Activated CD4-positive, alpha-beta T cell treated with anti-CD3 and anti-CD28 coated beads for 1 hour (primary cell): ENCODE data around the gene POLD2.

Experiments used
- DNase-seq: peaks from one replicate; pipeline ENCODE4 v3.0.0-alpha.2; 2020

The POLD2 gene

GRCh38 chr7:44100458-44101302 is 22.7 kb downstream of the POLD2 start:
- no peak for DNase-seq

- DNase-seq: no peak
Measured at GRCh38 chr7:44099669-44100068, 23.7 kb downstream of the POLD2 start.

- DNase-seq: no peak
Measured at GRCh38 chr7:44098092-44099068, 25.0 kb downstream of the POLD2 start.

GRCh38 chr7:44097064-44097932 is 26.1 kb downstream of the POLD2 start:
- DNase-seq: no peak

GRCh38 chr7:44096326-44096881 is 26.9 kb downstream of the POLD2 start:
- no peak for DNase-seq

DNA sequence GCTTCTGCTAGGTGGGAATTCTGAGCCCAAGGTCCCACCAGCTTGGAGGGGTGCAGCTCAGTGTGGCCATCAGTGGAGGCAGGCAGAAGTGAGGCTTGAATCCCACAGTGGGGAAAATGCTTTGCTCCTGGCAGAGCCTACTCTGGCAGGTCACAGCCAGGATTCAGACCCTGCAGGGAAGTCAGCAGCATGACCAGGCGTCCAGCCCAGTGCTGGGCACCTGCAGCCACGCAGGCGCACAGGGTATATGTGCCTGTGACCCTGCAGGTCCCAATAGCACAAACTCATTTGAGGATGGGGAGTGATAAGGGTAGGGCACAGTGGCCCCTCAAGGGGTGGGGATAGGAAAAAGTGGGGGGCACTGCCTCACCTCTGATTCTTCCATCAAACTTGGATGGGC is 27.6 kb downstream of the POLD2 start:
- DNase-seq: no peak

DNA sequence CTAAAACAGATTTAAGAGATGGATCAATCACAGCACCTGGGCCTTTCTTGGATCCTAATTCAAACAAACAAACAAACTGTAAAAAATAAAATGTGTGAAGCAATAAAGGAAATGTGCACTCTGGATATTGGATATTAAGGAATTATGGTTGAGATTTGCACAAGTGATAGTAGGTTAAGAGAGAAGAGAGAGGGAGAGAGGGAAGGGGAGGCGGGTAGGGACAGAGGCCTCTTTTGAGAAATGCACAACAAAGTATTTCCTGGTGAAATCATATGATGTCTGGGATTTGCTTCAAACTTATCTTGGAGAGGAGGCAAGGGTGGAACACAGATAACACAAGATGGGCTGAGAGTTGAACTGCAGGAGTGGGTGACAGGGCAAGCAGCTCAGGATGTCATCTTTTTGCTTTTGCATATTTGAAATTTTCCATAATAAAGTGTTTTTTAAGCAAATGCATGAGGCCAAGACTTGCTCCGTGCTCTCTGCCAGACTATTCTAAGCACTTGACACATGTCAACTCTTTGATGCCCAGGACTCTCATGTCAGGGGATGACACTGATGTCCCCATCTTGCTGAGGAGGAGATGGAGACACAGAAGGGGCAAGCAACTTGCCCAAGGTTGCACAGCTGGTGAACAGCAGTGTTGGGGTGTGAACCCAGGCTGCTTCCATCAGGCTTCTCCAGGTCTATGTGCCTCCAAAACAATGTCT is 28.3 kb downstream of the POLD2 start:
- no peak for DNase-seq

GRCh38 chr7:44094365-44094764 is 29.0 kb downstream of the POLD2 start:
- no peak for DNase-seq

- no peak for DNase-seq
Measured at GRCh38 chr7:44093102-44093641, 30.2 kb downstream of the POLD2 start.

DNA sequence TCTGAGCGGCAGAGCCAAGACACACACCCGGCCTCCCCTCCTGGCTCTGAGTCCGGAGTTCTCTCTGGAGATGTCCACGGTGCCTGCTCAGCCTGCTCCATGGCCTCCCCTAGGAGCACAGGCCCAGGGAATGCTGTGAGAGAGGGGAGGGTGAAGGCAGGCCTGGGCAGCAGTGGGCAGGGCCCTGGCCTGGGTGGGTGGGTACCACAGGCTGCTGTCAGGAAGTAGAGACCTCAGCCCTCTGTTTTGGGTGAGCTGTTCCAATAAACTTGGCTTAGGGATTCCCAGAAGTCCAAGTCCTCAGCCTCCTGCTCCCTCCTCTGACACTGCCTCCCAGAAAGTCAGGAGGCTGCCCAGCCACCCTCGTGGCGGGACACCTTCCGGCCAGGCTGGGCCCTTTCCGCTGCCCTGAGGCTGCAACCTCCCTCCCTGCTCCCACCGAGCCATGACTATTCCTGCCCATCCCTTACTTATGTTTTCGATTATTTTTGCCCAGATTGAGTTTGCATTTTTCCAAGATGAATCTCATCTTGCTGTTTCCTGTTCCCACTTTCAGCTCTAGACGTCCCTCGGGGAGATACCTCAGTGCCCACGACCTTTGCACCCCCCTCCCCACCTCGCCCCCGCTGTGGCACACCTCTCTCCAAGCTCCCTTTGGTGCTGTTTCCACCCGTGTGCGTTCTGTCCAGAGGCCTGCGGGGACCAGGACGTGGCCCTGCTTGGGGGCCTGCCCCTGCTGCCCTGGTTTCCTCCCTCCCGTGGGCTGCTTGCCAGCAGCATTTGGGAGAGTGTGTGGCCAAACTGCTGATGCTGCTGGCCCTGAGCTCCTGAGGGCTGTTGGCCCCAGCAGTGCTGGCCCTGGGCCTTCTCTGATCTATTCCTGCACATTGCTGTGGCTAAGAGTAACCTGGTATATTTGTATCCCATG is 35.2 kb downstream of the POLD2 start:
- no peak for DNase-seq

- no peak for DNase-seq
Measured at GRCh38 chr7:44086627-44087026, 36.7 kb downstream of the POLD2 start.

DNA sequence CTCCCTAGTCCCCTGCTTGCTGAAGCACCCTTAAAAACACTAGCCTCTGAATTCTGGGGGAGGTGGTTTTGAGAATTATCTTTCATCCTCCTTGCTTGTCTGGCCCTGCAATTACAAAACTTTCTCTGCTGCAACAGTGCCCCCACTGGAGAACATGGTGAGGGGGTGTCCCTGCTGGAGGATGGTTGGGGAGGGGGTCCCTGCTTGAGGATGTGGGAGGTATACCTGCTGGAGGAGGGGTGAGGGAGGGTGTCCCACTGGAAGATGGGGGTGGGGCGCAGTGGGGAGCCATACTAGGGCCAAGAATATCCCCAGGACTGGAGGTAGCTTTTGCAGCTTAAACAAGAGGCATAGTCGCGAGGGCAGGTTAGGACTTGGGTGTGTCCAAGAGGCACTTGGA is 37.8 kb downstream of the POLD2 start:
- no peak for DNase-seq

DNA sequence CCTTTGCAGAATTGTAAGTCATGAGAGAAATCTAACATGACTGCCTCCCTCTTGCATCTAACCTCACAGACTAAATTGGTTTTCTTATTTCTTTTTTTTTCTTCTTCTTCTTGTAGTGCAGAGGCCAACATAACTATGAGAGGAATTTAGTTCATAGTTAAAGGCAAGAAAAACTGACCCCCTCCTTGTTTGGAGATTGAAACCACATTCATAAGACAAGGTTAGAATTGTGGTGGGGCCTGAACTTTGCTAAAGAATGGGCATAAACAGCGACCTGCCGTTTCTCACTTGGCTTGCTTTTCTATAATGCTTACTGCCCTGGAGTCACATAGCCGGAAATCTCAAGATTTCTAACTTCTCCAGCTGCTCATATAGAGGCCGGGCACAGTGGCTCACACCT is 38.6 kb downstream of the POLD2 start:
- DNase-seq: no peak

DNA sequence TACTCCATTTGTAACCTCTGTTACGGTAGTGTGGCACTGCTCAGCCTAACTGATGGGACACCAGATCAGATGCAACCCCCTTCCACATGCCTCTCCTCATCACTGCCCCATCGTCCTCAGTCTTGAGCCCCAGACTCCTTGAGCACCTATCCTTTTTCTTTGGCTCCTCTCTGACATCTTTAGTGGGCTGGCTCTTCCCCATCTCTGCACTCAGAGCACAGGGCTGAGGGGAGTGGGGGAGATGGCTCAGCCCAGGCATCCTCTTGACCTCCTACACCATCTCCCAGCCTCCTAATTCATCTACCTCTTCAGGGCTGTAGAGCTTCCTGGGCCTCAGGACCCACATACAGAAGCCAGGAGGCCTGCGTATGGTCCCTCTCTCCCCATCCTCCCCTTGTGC is 39.6 kb downstream of the POLD2 start:
- no peak for DNase-seq

GRCh38 chr7:44082541-44083207 is 40.7 kb downstream of the POLD2 start:
- DNase-seq: peak; percentile 97

DNA sequence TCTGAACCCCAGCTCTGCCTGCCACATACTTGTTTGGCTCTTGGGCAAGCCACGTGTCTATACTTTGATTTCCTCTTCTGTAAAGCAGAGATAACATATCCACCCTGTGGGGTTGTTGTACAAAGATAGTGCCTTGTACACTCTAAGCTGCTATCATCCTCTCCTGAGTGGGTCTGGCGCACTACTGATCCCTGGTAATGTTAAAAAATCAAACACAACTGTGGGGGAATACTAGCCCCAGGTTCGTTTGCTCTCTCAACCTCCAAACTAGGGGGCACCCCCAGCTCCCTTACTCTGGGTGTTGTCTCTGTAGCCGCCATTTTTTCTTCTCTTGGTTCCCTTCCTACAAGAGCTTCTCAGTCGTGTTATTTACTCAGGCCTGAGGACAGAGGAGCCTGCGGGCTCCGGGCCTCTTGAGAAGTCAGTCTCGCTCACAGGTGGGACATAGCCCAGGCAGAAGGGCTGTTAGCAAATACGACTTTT is 42.0 kb downstream of the POLD2 start:
- DNase-seq: no peak

DNA sequence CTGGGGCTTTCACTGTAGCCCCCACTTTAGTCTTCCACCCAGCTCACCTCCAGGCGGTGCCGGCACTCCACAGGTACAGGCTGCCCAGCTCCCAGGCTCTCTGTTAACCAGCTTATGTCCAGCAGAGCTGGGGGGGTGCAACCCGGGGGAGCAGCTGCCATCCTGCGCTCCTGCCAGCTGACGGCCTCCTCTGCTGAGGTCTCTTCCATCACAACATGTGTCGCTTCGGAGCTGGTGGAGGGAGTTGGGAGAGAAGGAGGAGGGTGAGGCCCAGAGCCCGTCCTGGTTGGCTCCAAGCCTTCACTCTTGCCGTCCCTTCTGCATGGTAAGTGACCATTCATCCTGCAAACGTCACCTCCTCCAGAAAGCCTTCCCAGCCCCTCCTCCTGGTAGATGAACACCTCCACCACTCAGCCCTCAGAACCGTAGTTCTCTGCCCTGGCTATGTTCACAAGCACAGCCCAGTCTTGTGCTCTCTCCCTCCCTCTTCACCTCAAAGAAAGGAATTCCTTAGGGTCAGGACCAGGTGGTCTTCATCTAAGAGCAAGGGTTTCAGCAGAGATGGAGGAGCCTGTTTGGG is 42.6 kb downstream of the POLD2 start:
- DNase-seq: no peak

DNA sequence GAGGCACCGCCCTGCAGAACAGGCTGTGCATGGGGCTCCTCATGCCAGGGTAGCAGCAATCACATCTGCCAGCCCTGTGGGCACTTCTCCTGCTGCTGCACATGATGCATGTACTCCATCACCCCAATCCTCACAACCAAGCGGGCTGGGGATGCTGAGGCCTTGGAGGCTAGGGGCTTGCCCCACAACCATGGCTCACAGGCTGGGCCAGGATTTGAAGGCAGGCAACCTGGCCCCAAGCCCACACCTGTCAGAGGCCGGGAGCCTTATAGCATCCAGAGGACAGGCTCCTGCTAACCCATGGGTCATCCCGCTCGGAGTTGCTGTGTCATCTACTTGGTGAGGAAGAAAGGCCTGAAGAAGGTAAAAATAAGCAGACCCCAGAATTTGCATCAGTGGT is 43.2 kb downstream of the POLD2 start:
- no peak for DNase-seq

GRCh38 chr7:44079331-44080021 is 43.9 kb downstream of the POLD2 start:
- DNase-seq: no peak
